Stimulated activated CD4-positive, alpha-beta T cell treated with anti-CD3 and anti-CD28 coated beads, Interleukin-15, amount 100 ng/mL, for 48 hours (primary cell): ENCODE measurements around the gene POLG.
"Not testable (repeated sequence)": the region's sequence is repeated elsewhere in the genome, so short reads cannot be mapped to it uniquely, and the experiment has no call there.

Source experiments
- DNase-seq, 2 donors: peaks; one replicate each; pipeline ENCODE4 v3.0.0-alpha.2; 2020; ENCODE audit warnings: low read depth in 2 of 2

POLG gene

GRCh38 chr15:89282631-89283030 lies 52.0 kb downstream of the POLG start:
- no peak for DNase-seq

GRCh38 chr15:89278307-89278706 lies 56.3 kb downstream of the POLG start:
- no peak for DNase-seq

DNA sequence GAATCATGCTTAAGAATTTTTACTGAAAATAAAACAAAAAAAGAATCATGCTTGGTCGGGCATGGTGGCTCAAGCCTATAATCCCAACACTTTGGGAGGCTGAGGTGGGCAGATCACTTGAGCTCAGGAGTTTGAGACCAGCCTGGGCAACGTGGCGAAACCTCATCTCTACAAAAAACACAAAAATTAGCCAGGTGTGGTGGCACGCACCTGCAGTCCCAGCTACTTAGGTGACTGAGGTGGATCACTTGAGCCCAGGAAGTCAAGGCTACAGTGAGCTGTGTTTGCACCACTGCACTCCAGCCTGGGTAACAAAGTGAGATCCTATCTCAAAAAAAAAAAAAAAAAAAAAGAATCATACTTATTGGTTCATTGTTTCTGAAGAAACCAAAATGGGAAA lies 57.3 kb downstream of the POLG start:
- not testable (repeated sequence) for DNase-seq
